Spleen (tissue), 11 donors: ENCODE data around the gene CCDC70. TPM values are rescaled to one million over a fixed set of nuclear protein-coding genes. Genes with fewer than 3 reads are reported as not detected.
"Not testable (repeated sequence)": the region's sequence is repeated elsewhere in the genome, so short reads cannot be mapped to it uniquely, and the experiment has no call there.

Experiments used
- DNase-seq: peaks from one replicate; pipeline ENCODE4 v3.0.0-alpha.2; 2020
- H3K27ac ChIP-seq, 8 donors: fragments of 200-600 bp; sonication (generic) in 7 of 8; 1 replicate in 4 of 8; 2 replicates in 4 of 8; pipeline versions ENCODE4 v1.5.0 to v1.8.0; 2016 to 2021; ENCODE audit warnings: inconsistent platforms in 4 of 8, mild to moderate bottlenecking in 4 of 8, moderate library complexity in 1 of 8
- H3K27me3 ChIP-seq, 7 donors: fragments of 200-600 bp; sonication (generic) in 6 of 7; replicated peaks in 1 of 7; 1 replicate in 4 of 7; 2 replicates in 3 of 7; pipeline versions ENCODE4 v1.5.0 to v1.8.0; 2016 to 2021; ENCODE audit warnings: inconsistent platforms in 3 of 7, mild to moderate bottlenecking in 1 of 7
- H3K36me3 ChIP-seq, 6 donors: fragments of 200-600 bp; sonication (generic) in 5 of 6; 1 replicate in 4 of 6; 2 replicates in 2 of 6; pipeline versions ENCODE4 v1.5.0 to v1.8.0; 2016 to 2021; ENCODE audit warnings: inconsistent platforms in 2 of 6
- H3K4me1 ChIP-seq, 6 donors: fragments of 200-600 bp; sonication (generic) in 5 of 6; 1 replicate in 3 of 6; 2 replicates in 3 of 6; pipeline versions ENCODE4 v1.5.0 to v1.8.0; 2016 to 2021; ENCODE audit warnings: inconsistent platforms in 3 of 6
- H3K4me3 ChIP-seq, 8 donors: fragments of 200-600 bp; sonication (generic) in 7 of 8; 1 replicate in 4 of 8; 2 replicates in 4 of 8; pipeline versions ENCODE4 v1.5.0 to v1.8.0; 2016 to 2021; ENCODE audit warnings: inconsistent platforms in 4 of 8, mild to moderate bottlenecking in 4 of 8, moderate library complexity in 2 of 8
- H3K9me3 ChIP-seq, 8 donors: fragments of 200-600 bp; sonication (generic) in 7 of 8; 1 replicate in 4 of 8; 2 replicates in 4 of 8; pipeline versions ENCODE4 v1.5.0 to v1.8.0; 2016 to 2021; ENCODE audit warnings: inconsistent platforms in 4 of 8
- CTCF ChIP-seq, 11 experiments: fragments of 200-600 bp in 7 of 11; fragments of 450-650 bp in 4 of 11; sonication (generic) in 4 of 11; IDR thresholded peaks in 8 of 11; conservative IDR thresholded peaks in 3 of 11; 1 replicate in 7 of 11; 2 replicates in 4 of 11; pipeline versions ENCODE4 v1.4.0 to v1.8.0; 2016 to 2021; ENCODE audit warnings: antibody characterized with exemption in 11 of 11, inconsistent platforms in 4 of 11, mild to moderate bottlenecking in 1 of 11
- POLR2A ChIP-seq, 3 donors: fragments of 450-650 bp; IDR thresholded peaks; one replicate each; pipeline ENCODE4 v1.5.1; 2017; ENCODE audit warnings: antibody characterized with exemption in 3 of 3, mild to moderate bottlenecking in 1 of 3
- POLR2AphosphoS5 ChIP-seq, 3 donors: sonication (generic); formaldehyde crosslinking; IDR thresholded peaks; one replicate each; pipeline ENCODE4 v1.5.1; 2017; ENCODE audit warnings: antibody characterized with exemption in 3 of 3
- WGBS, 5 donors: extraction: QIAGEN DNeasy Blood & Tissue Kit in 3 of 5; methylation state at CpG; one replicate each; pipeline versions ENCODE4 v1.1.5 to v1.1.7; 2013 to 2018; 5-methylcytosine and 5-hydroxymethylcytosine counted together
- intact Hi-C: fragments of 100-400 bp; cut with DNase I; formaldehyde crosslinking; loops from one replicate; pipeline ENCODE4 v1.15.0; 2023; ENCODE audit warnings: low total_unique reads
- polyA plus RNA-seq, 3 donors: library from polyadenylated mRNA; stranded (reverse); fragments of 200-250 nt; gene quantifications; one replicate each; pipeline ENCODE4 v1.2.1, GENCODE V29; 2013
- total RNA-seq, 7 donors: library from RNA; depleted of rRNA in 3 of 7; stranded (reverse); fragments of >200 nt in 3 of 7; fragmentation: NEBNext Ultra II Directional in 4 of 7; extraction: Animal tissue kit (Norgen Biotek cat#: 25700) in 4 of 7; gene quantifications; one replicate each; pipeline versions ENCODE4 v1.1.0 to v1.2.1, GENCODE V29; 2016 to 2021
- donor health status: healthy with polysubstance abuse.
- donor health status: DM: no; HTN: no; CAD: no; lungs with moderate emphysema.
- donor health status: DM: no; HTN: no; CAD: no.
- donor health status: Bipolar disorder and iron deficiency.
- donor health status: healthy.
- donor health status: DM: no; HTN: no; CAD: no.
- donor health status: DM: yes; HTN: yes; CAD: no.

The CCDC70 gene
- total and polyA plus RNA-seq, 10 donors: not detected

- no peaks in the 10 kb centered on the region for H3K27me3 ChIP-seq
- peaks cover 21 to 100% (median 88%) of the 10 kb centered on the region in 6 donors for H3K4me1 ChIP-seq
- WGBS, 5 donors: 76 to 83% (median 81%) methylated on average over 2 of the region's 2 CpGs
- peak overlapping the region in 2 of 8 donors; percentile 15 to 57 for H3K4me3 ChIP-seq
- intact Hi-C loops: no loop called here
- H3K9me3 ChIP-seq: no peaks in the 10 kb centered on the region
- no peak for TF ChIP-seq POLR2AphosphoS5 (IDR thresholded peaks at IDR 0.05)
- TF ChIP-seq CTCF (IDR thresholded peaks at IDR 0.05 in 8 of 11, conservative IDR thresholded peaks at IDR 0.05 in 3 of 11): no peak
- no peak for TF ChIP-seq POLR2A (IDR thresholded peaks at IDR 0.05)
- no peak for DNase-seq
- peak overlapping the region in 7 of 8 donors; percentile 79 to 95 (median 88) for H3K27ac ChIP-seq
- no peaks in the 10 kb centered on the region for H3K36me3 ChIP-seq
Measured at GRCh38 chr13:51823863-51824262, 37.9 kb upstream of the CCDC70 start.

DNA sequence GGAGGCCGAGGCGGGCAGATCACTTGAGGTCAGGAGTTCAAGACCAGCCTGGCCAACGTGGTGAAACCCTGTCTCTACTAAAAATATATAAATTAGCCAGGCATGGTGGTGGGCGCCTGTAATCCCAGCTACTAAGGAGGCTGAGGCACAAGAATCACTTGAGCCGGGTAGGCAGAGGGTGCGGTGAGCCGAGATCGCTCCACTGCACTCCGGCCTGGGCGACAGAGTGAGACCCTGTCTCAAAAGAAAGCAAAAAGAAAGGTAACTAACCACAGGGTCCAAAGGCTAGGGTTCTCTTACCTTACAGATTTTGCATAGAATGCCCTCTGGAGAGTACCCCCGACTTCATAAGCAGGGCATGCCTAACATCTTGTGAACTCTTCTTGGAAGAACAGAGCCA is 37.1 kb upstream of the CCDC70 start:
- H3K27me3 ChIP-seq, H3K9me3 ChIP-seq, intact Hi-C loops, H3K36me3 ChIP-seq: not testable (repeated sequence)
- Histone ChIP-seq H3K4me3 (peak overlapping the region in 3 of 8 donors; percentile 6 to 57 (median 15)), H3K4me1 (peaks cover 21 to 100% (median 85%) of the 10 kb centered on the region in 6 donors), H3K27ac (peak overlapping the region in 7 of 8 donors; percentile 80 to 95 (median 88))
- 65 to 77% (median 75%) methylated on average over 10 to 11 of the region's 11 CpGs for WGBS, 5 donors
- DNase-seq: peak; percentile 71

DNA sequence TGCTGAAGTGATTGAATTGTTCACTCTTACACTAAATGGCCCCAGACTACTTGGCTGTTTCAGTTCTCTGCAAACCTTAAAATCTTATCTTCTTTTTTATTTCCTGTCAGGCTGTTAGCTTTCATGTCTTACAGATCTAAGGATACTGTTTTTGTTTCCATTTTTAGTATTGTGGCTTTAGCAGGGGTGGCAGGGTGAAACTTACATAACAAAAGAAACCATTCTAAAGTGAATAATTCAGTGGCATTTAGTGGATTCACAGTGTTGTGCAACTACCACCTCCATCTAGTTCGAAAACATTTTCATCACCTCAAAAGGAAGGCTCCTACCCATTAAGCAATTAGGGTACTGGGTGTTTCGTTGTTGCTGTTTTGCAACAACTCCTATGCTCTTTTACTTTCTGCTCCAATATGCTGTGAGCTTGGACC is 36.6 kb upstream of the CCDC70 start:
- intact Hi-C loops: no loop called here
- no peak for TF ChIP-seq POLR2A (IDR thresholded peaks at IDR 0.05)
- peak in 1 of 3 donors; percentile 44 for TF ChIP-seq POLR2AphosphoS5 (IDR thresholded peaks at IDR 0.05)
- Histone ChIP-seq H3K4me3 (peak overlapping the region in 3 of 8 donors; percentile 6 to 57 (median 15)), H3K4me1 (peaks cover 21 to 99% (median 83%) of the 10 kb centered on the region in 6 donors), H3K9me3 (no peaks in the 10 kb centered on the region), H3K27me3 (no peaks in the 10 kb centered on the region), H3K27ac (peak overlapping the region; percentile 53 to 95 (median 86)), H3K36me3 (no peaks in the 10 kb centered on the region)
- 24 to 34% (median 30%) methylated on average over 2 of the region's 2 CpGs for WGBS, 5 donors
- DNase-seq: no peak

DNA sequence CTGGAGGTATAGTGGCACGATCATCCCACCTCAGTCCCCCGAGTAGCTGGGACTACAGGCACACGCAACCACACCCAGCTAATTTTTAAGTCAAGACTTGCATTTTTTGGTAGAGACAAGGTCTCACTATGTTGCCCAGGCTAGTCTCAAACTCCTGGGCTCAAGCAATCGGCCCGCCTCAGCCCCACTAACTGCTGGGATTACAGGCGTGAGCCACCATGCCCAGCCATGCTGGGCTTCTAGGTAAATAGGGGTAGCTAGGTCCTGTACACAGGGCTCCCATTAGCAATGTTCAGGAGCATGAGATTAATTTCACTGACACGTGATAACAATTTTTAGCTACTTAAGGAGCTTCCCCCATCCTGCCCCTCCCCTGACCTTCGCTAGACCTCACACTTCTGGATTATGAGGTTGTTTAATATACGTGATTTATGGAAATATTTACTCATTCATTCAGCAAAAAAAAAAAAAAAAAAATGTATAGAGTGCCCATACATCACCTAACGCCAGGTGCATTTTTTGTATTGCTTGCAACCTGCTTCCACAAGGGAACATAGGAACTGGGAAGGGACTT is 36.0 kb upstream of the CCDC70 start:
- Histone ChIP-seq H3K36me3 (no peaks in the 10 kb centered on the region), H3K9me3 (no peaks in the 10 kb centered on the region), H3K27me3 (no peaks in the 10 kb centered on the region), H3K4me3 (peak overlapping the region in 1 of 8 donors; percentile 51), H3K4me1 (peaks cover 21 to 99% (median 80%) of the 10 kb centered on the region in 6 donors), H3K27ac (peak overlapping the region; percentile 53 to 95 (median 86))
- WGBS, 5 donors: 55 to 69% (median 66%) methylated on average over 10 of the region's 10 CpGs
- intact Hi-C loops: no loop called here
- no peak for TF ChIP-seq POLR2AphosphoS5 (IDR thresholded peaks at IDR 0.05)
- no peak for DNase-seq

DNA sequence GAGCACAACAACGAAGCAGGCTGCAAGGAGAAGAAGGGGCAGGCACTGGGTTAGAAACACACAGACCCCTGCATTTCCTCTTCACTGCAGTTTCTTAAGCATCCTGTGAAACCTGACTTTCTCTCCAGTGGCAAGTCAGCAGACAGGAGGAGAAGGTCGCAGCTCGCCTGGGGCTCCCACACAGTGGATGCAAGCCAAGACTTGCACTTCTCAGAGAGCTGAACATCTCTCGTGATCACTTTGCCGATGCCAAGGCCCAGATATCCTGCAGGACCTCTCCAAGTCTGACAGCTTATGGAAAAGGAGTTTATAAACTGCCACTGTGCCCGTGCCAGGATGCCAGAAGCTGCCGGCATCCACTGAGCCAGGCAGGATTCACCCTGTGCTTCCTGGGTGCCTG is 35.2 kb upstream of the CCDC70 start:
- no peak for DNase-seq
- Histone ChIP-seq H3K36me3 (no peaks in the 10 kb centered on the region), H3K27me3 (no peaks in the 10 kb centered on the region), H3K9me3 (no peaks in the 10 kb centered on the region), H3K27ac (peak overlapping the region; percentile 53 to 95 (median 86)), H3K4me1 (peaks cover 21 to 96% (median 72%) of the 10 kb centered on the region in 6 donors), H3K4me3 (peak overlapping the region in 1 of 8 donors; percentile 51)
- 29 to 46% (median 37%) methylated on average over 7 of the region's 7 CpGs for WGBS, 5 donors
- no peak for TF ChIP-seq CTCF (IDR thresholded peaks at IDR 0.05 in 8 of 11, conservative IDR thresholded peaks at IDR 0.05 in 3 of 11)
- no peak for TF ChIP-seq POLR2A (IDR thresholded peaks at IDR 0.05)
- intact Hi-C loops: no loop called here
